OCI-LY7 (cell line): ENCODE data around the gene GLIS1.

Experiments used
- CTCF ChIP-seq: fragments of 200-600 bp; sonication (generic); conservative IDR thresholded peaks from 2 replicates; pipeline ENCODE4 v1.5.1; 2014; ENCODE audit warnings: mild to moderate bottlenecking, antibody characterized with exemption, low read length, moderate library complexity, mixed read lengths
- EZH2phosphoT487 ChIP-seq: fragments of 200-600 bp; sonication (generic); IDR thresholded peaks from 2 replicates; pipeline ENCODE4 v1.6.1; 2018; ENCODE audit warnings: low read depth, borderline replicate concordance, mild to moderate bottlenecking, mixed run types, antibody characterized with exemption, low read length, moderate library complexity, mixed read lengths

- TF ChIP-seq CTCF: no peak
- no peak for TF ChIP-seq EZH2phosphoT487
Measured at GRCh38 chr1:53690411-53690810, 48.6 kb downstream of the GLIS1 start.
